Measurements from ENCODE around the gene FMNL1.

Gene FMNL1

DNA sequence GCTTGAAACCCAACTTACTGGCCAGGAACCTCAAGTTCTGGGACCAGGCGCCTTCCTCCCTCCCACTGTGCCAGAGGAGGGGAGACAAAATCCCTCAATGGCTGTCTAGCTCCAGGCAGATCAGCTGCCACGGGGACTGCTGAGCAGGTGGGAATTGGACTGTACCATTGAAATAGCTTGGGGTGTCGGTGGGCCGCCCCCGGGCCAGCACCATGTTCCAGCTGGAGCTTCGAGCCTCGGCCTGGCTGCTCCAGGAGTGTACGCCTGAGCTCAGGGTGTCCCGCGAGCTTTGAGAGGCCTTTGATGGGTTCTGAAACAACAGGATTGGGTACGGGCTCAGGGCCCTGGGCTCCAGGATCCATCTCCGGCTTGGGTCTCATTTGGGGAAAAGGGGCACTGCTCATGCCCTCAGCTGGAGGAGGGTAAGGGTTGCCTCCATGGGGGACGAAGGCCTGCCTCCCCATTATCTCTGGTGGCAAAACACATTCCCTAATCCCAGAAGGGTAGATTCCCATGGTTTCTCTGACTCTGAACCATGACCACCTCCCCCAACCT is 44.8 kb downstream of the FMNL1 start:
- no peaks in the 10 kb centered on the region for H3K79me1 ChIP-seq (ENCODE audit: low read length)
- H3K18ac ChIP-seq (ENCODE audit: low read length): no peak overlapping the region
- no peak overlapping the region for H2AK5ac ChIP-seq (ENCODE audit: low read length)
- no peak overlapping the region for H3K27ac ChIP-seq (ENCODE audit: low read depth, low read length)
- H3K9ac ChIP-seq (ENCODE audit: low read length): no peak overlapping the region
- H3K23ac ChIP-seq (ENCODE audit: low read length): no peak overlapping the region
- H2BK120ac ChIP-seq (ENCODE audit: low read depth, low read length): no peak overlapping the region
- no peaks in the 10 kb centered on the region for H3K4me1 ChIP-seq (ENCODE audit: control insufficient read depth, low read depth, low read length)
- H3K4me2 ChIP-seq (ENCODE audit: low read length): no peak overlapping the region
- no peak overlapping the region for H4K5ac ChIP-seq (ENCODE audit: low read length)
- H3K79me2 ChIP-seq (ENCODE audit: control insufficient read depth, insufficient read depth, low read length): no peaks in the 10 kb centered on the region
- no peak overlapping the region for H2BK5ac ChIP-seq (ENCODE audit: low read length)
- no peaks in the 10 kb centered on the region for H3K27me3 ChIP-seq (ENCODE audit: insufficient read depth, low read length, poor library complexity)
- H4K8ac ChIP-seq (ENCODE audit: low read depth, low read length): no peak overlapping the region
- no peak overlapping the region for H3K56ac ChIP-seq (ENCODE audit: low read length)
- no CpG with 5 or more reads among the region's 13 CpGs for WGBS (ENCODE audit: extremely low coverage, insufficient coverage, low lambda C conversion rate)
- no peak overlapping the region for H2BK15ac ChIP-seq (replicated peaks; ENCODE audit: low read depth)
- H3K36me3 ChIP-seq (ENCODE audit: control insufficient read depth, insufficient read depth, low read length): peaks cover 10% of the 10 kb centered on the region
- H3K4ac ChIP-seq (ENCODE audit: low read depth, low read length): no peak overlapping the region
- DNase-seq: no peak
- no peak overlapping the region for H3K4me3 ChIP-seq (ENCODE audit: low read length)

DNA sequence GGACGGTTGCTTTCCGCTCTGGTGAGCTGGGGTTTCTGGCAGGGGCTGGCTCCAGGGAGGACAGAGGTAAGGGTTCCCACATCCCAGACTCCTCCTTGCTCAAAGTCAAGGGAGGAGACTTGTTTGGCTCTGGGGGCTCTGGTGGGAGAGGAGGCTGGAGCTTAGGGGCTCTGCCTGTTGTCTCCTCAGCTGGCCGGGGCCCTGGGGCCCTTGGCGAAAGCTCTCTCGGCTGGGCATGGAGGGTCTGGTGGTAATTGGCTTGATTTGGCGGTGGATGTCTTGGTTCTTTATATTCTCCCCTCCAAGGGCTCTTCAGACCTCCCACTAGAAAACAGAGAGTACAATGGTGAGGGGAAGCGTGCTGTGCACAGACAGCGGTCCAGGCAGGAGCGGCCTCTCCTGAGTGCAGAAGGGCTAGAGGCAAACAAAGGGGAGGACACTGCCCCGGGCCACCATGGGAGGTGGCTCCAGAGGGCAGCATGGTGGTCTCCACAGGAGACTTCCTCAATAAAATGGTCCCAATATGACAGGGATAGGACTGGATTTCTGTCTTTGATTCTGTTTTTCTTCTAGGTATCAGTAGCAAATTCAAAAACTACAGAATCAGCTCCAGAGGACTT is 45.9 kb downstream of the FMNL1 start:
- H3K79me2 ChIP-seq (ENCODE audit: control insufficient read depth, insufficient read depth, low read length): no peaks in the 10 kb centered on the region
- WGBS (ENCODE audit: extremely low coverage, insufficient coverage, low lambda C conversion rate): no CpG with 5 or more reads among the region's 10 CpGs
- H2BK5ac ChIP-seq (ENCODE audit: low read length): no peak overlapping the region
- no peak for DNase-seq
- H3K27me3 ChIP-seq (ENCODE audit: insufficient read depth, low read length, poor library complexity): no peaks in the 10 kb centered on the region
- H3K36me3 ChIP-seq (ENCODE audit: control insufficient read depth, insufficient read depth, low read length): peaks cover 10% of the 10 kb centered on the region
- no peak overlapping the region for H3K23ac ChIP-seq (ENCODE audit: low read length)
- no peak overlapping the region for H3K9ac ChIP-seq (ENCODE audit: low read length)
- H4K8ac ChIP-seq (ENCODE audit: low read depth, low read length): no peak overlapping the region
- no peak overlapping the region for H4K5ac ChIP-seq (ENCODE audit: low read length)
- H3K4me1 ChIP-seq (ENCODE audit: control insufficient read depth, low read depth, low read length): no peaks in the 10 kb centered on the region
- no peak overlapping the region for H3K27ac ChIP-seq (ENCODE audit: low read depth, low read length)
- no peak overlapping the region for H3K4ac ChIP-seq (ENCODE audit: low read depth, low read length)
- no peak overlapping the region for H2BK120ac ChIP-seq (ENCODE audit: low read depth, low read length)
- H3K4me2 ChIP-seq (ENCODE audit: low read length): no peak overlapping the region
- no peaks in the 10 kb centered on the region for H3K79me1 ChIP-seq (ENCODE audit: low read length)
- no peak overlapping the region for H3K56ac ChIP-seq (ENCODE audit: low read length)
- no peak overlapping the region for H2BK15ac ChIP-seq (replicated peaks; ENCODE audit: low read depth)
- no peak overlapping the region for H3K4me3 ChIP-seq (ENCODE audit: low read length)
- no peak overlapping the region for H3K18ac ChIP-seq (ENCODE audit: low read length)
- H2AK5ac ChIP-seq (ENCODE audit: low read length): no peak overlapping the region

DNA sequence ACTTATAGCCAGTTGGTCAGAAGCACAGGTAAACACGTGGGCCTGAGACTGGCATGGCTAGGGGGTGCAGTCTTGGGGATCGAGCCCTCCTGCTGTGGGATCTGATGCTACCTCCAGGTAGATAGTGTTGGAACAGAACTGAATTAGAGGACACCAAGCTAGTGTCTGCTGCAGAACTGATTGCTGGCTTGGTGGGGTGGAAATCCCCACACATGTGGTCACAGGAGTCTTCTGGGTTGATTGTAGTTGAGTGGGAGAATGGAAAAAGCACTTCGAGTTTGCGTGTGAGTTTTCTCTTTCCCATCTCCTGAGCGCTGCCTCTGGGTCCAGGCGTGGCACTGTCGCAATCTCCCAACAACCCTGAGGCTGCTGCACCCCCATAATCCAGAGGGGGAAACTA is 48.2 kb downstream of the FMNL1 start:
- H3K4me1 ChIP-seq (ENCODE audit: control insufficient read depth, low read depth, low read length): no peaks in the 10 kb centered on the region
- no peak overlapping the region for H2BK120ac ChIP-seq (ENCODE audit: low read depth, low read length)
- H3K79me1 ChIP-seq (ENCODE audit: low read length): no peaks in the 10 kb centered on the region
- no peak overlapping the region for H3K4me3 ChIP-seq (ENCODE audit: low read length)
- no peaks in the 10 kb centered on the region for H3K79me2 ChIP-seq (ENCODE audit: control insufficient read depth, insufficient read depth, low read length)
- H3K36me3 ChIP-seq (ENCODE audit: control insufficient read depth, insufficient read depth, low read length): peaks cover 10% of the 10 kb centered on the region
- H3K27me3 ChIP-seq (ENCODE audit: insufficient read depth, low read length, poor library complexity): no peaks in the 10 kb centered on the region
- no peak overlapping the region for H3K18ac ChIP-seq (ENCODE audit: low read length)
- H2BK15ac ChIP-seq (replicated peaks; ENCODE audit: low read depth): no peak overlapping the region
- H3K56ac ChIP-seq (ENCODE audit: low read length): no peak overlapping the region
- H3K27ac ChIP-seq (ENCODE audit: low read depth, low read length): no peak overlapping the region
- no peak overlapping the region for H3K4me2 ChIP-seq (ENCODE audit: low read length)
- no peak overlapping the region for H3K23ac ChIP-seq (ENCODE audit: low read length)
- no peak overlapping the region for H2BK5ac ChIP-seq (ENCODE audit: low read length)
- H3K4ac ChIP-seq (ENCODE audit: low read depth, low read length): no peak overlapping the region
- H4K5ac ChIP-seq (ENCODE audit: low read length): no peak overlapping the region
- no peak overlapping the region for H2AK5ac ChIP-seq (ENCODE audit: low read length)
- no peak overlapping the region for H4K8ac ChIP-seq (ENCODE audit: low read depth, low read length)
- no peak for DNase-seq
- H3K9ac ChIP-seq (ENCODE audit: low read length): no peak overlapping the region
- no CpG with 5 or more reads among the region's 7 CpGs for WGBS (ENCODE audit: extremely low coverage, insufficient coverage, low lambda C conversion rate)

GRCh38 chr17:45270828-45271418 is 49.2 kb downstream of the FMNL1 start:
- Histone ChIP-seq H3K4me3 (ENCODE audit: low read length) (no peak overlapping the region), H3K36me3 (ENCODE audit: control insufficient read depth, insufficient read depth, low read length) (peaks cover 10% of the 10 kb centered on the region), H2AK5ac (ENCODE audit: low read length) (no peak overlapping the region), H4K5ac (ENCODE audit: low read length) (no peak overlapping the region), H3K4me2 (ENCODE audit: low read length) (no peak overlapping the region), H2BK120ac (ENCODE audit: low read depth, low read length) (no peak overlapping the region), H3K18ac (ENCODE audit: low read length) (no peak overlapping the region), H3K56ac (ENCODE audit: low read length) (no peak overlapping the region), H2BK5ac (ENCODE audit: low read length) (no peak overlapping the region), H3K79me2 (ENCODE audit: control insufficient read depth, insufficient read depth, low read length) (no peaks in the 10 kb centered on the region), H3K4ac (ENCODE audit: low read depth, low read length) (no peak overlapping the region), H3K79me1 (ENCODE audit: low read length) (no peaks in the 10 kb centered on the region), H4K8ac (ENCODE audit: low read depth, low read length) (no peak overlapping the region), H3K9ac (ENCODE audit: low read length) (no peak overlapping the region), H3K4me1 (ENCODE audit: control insufficient read depth, low read depth, low read length) (no peaks in the 10 kb centered on the region), H3K27ac (ENCODE audit: low read depth, low read length) (no peak overlapping the region), H2BK15ac (replicated peaks; ENCODE audit: low read depth) (no peak overlapping the region), H3K27me3 (ENCODE audit: insufficient read depth, low read length, poor library complexity) (no peaks in the 10 kb centered on the region), H3K23ac (ENCODE audit: low read length) (no peak overlapping the region)
- no CpG with 5 or more reads among the region's 13 CpGs for WGBS (ENCODE audit: extremely low coverage, insufficient coverage, low lambda C conversion rate)
- DNase-seq: peak; percentile 40

DNA sequence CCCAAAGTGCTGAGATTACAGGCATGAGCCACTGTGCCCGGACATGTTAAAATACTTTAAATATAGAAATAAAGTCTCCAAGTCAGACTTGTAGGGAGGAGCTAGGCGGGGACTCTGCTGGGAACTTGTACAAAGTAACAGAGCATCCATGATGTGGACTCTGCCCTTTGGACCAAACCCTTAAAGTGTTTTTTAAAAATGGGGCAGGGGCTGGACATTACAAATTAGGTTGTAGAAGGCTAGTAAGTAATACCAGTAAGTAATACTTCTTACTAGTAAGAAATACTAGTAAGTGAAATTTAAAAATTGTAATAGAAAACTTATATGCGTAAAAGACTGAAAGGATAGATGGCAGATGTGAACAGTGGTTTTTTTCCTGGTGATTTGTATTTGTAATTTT is 49.9 kb downstream of the FMNL1 start:
- Histone ChIP-seq H2BK120ac (ENCODE audit: low read depth, low read length) (no peak overlapping the region), H3K9ac (ENCODE audit: low read length) (no peak overlapping the region), H3K27me3 (ENCODE audit: insufficient read depth, low read length, poor library complexity) (no peaks in the 10 kb centered on the region), H3K23ac (ENCODE audit: low read length) (no peak overlapping the region), H3K4ac (ENCODE audit: low read depth, low read length) (no peak overlapping the region), H3K79me2 (ENCODE audit: control insufficient read depth, insufficient read depth, low read length) (no peaks in the 10 kb centered on the region), H2AK5ac (ENCODE audit: low read length) (no peak overlapping the region), H3K18ac (ENCODE audit: low read length) (no peak overlapping the region), H2BK5ac (ENCODE audit: low read length) (no peak overlapping the region), H4K8ac (ENCODE audit: low read depth, low read length) (no peak overlapping the region), H3K79me1 (ENCODE audit: low read length) (no peaks in the 10 kb centered on the region), H4K5ac (ENCODE audit: low read length) (no peak overlapping the region), H3K4me3 (ENCODE audit: low read length) (no peak overlapping the region), H3K4me1 (ENCODE audit: control insufficient read depth, low read depth, low read length) (no peaks in the 10 kb centered on the region), H3K56ac (ENCODE audit: low read length) (no peak overlapping the region), H3K27ac (ENCODE audit: low read depth, low read length) (no peak overlapping the region), H3K36me3 (ENCODE audit: control insufficient read depth, insufficient read depth, low read length) (peaks cover 10% of the 10 kb centered on the region), H2BK15ac (replicated peaks; ENCODE audit: low read depth) (no peak overlapping the region), H3K4me2 (ENCODE audit: low read length) (no peak overlapping the region)
- no CpG with 5 or more reads among the region's 3 CpGs for WGBS (ENCODE audit: extremely low coverage, insufficient coverage, low lambda C conversion rate)
- DNase-seq: no peak
